GM13976 (cell line): ENCODE measurements around the gene SCD5.

Experiments used
- DNase-seq: peaks from one replicate; pipeline ENCODE4 v3.0.0; 2012; ENCODE audit warnings: low spot score
- CTCF ChIP-seq: IDR thresholded peaks from 2 replicates; pipeline ENCODE4 v1.5.1; 2012; ENCODE audit warnings: borderline replicate concordance, mild to moderate bottlenecking; ENCODE audit not compliant: insufficient read depth; ENCODE audit errors: extremely low read depth, missing control alignments, control extremely low read depth
- in situ Hi-C: fragments of 300-500 bp; cut with MboI; formaldehyde crosslinking; loops from one replicate; pipeline ENCODE4 v1.12.0; 2022; ENCODE audit warnings: low sequenced_read_pairs, mixed read lengths, inconsistent platforms; ENCODE audit not compliant: unreplicated experiment

The SCD5 gene

GRCh38 chr4:82666970-82667665, 131.5 kb downstream of the SCD5 start:
- no peak for TF ChIP-seq CTCF
- in situ Hi-C loops: no loop called here

GRCh38 chr4:82661181-82661992, 137.2 kb downstream of the SCD5 start:
- DNase-seq: no peak
- no peak for TF ChIP-seq CTCF
- in situ Hi-C loops: no loop called here

More at GRCh38 chr4:82666970-82667665, 131.5 kb downstream of the SCD5 start:
- DNase-seq: no peak

GRCh38 chr4:82652062-82652461, 146.5 kb downstream of the SCD5 start:
- in situ Hi-C loops: no loop called here
- no peak for TF ChIP-seq CTCF
- no peak for DNase-seq

DNA sequence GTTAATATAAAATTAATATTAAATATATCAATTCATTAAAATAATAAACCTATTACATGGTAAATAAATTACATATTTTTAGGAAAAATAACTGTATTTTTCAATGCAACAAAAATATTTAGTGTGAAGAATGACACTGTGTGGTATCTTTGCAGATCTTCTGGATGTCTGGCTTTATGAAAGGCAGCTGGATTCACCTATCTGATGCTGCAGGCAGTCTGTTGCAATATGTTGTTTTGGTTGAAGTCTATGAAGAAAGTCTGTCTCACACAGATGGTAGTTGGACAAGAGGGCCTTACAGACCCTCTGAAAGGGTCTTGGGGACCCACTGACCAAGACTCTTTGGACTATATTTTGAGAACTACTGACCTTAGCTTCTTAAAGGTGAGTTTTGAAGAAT, 147.7 kb downstream of the SCD5 start:
- DNase-seq: no peak
- no peak for TF ChIP-seq CTCF
- in situ Hi-C loops: no loop called here

- in situ Hi-C loops: no loop called here
- no peak for DNase-seq
Observed at GRCh38 chr4:82648356-82648755, 150.2 kb downstream of the SCD5 start.

DNA sequence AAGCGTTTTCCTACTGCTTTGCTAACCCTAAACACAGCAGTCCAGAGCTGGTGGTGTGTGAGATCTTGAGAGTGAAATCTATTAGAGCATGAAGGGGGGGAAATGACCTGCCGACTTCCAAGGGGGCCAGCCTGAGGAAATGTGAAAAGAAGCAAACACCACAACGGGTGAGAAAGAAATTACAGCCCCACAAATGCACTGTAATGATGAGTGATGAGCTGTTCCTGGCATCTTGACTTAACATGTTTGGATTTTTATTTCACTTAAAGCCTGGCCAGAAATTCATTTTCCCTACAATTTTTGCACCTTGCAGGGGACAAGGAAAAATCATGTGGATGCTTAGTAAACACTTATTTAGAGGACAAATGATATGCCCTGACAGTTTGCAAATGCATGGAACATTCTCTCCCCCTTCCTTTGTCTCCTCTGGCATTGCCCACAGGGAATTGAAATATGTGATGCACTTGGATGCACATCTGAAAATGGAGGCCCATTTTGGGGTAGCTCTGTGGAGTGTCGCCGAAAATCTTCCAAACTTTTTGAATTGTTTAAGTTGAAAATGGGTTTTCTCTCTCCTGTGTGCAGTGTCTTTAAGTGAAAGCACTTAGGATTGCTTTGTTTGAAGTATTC, 152.5 kb downstream of the SCD5 start:
- TF ChIP-seq CTCF: no peak
- DNase-seq: no peak
- in situ Hi-C loops: no loop called here

More at GRCh38 chr4:82648356-82648755, 150.2 kb downstream of the SCD5 start:
- no peak for TF ChIP-seq CTCF
